NOMO-1 treated with DMSO at 0.1 percent for 48 hours (cell line): ENCODE data around the gene COL12A1.
"Not testable (repeated sequence)": the region's sequence is repeated elsewhere in the genome, so short reads cannot be mapped to it uniquely, and the experiment has no call there.

Source experiments
- DNase-seq: peaks from one replicate; lab custom pipeline; 2025; ENCODE audit not compliant: unreplicated experiment; lab: John Stamatoyannopoulos, UW

Gene COL12A1

GRCh38 chr6:75213112-75213511, 7.3 kb upstream of the COL12A1 start:
- no peak for DNase-seq

GRCh38 chr6:75211920-75212590, 6.2 kb upstream of the COL12A1 start:
- DNase-seq, result no peak

- DNase-seq, result peak; percentile 65
These were observed 5.3 kb upstream of the COL12A1 start for GRCh38 chr6:75210885-75211739.

- no peak for DNase-seq
These were observed 3.4 kb upstream of the COL12A1 start for GRCh38 chr6:75209184-75209723.

GRCh38 chr6:75208298-75209183, 2.7 kb upstream of the COL12A1 start:
- peak; percentile 55 for DNase-seq

GRCh38 chr6:75206576-75207342, 906 bp upstream of the COL12A1 start:
- no peak for DNase-seq

GRCh38 chr6:75204959-75205775, 686 bp downstream of the COL12A1 start:
- DNase-seq, result peak; percentile 10

- DNase-seq, result peak; percentile 56
These were observed 1.5 kb downstream of the COL12A1 start for GRCh38 chr6:75204217-75204958.

- no peak for DNase-seq
These were observed 2.1 kb downstream of the COL12A1 start for GRCh38 chr6:75203721-75204120.

- no peak for DNase-seq
These were observed 3.1 kb downstream of the COL12A1 start for GRCh38 chr6:75202676-75203131.

- DNase-seq, result no peak
These were observed 3.8 kb downstream of the COL12A1 start for GRCh38 chr6:75201901-75202672.

GRCh38 chr6:75201021-75201420, 4.8 kb downstream of the COL12A1 start:
- DNase-seq, result no peak

- no peak for DNase-seq
These were observed 6.0 kb downstream of the COL12A1 start for GRCh38 chr6:75199889-75200288.

GRCh38 chr6:75196081-75196687, 9.7 kb downstream of the COL12A1 start:
- DNase-seq, result no peak

- DNase-seq, result no peak
These were observed 17.5 kb downstream of the COL12A1 start for GRCh38 chr6:75188221-75188925.

- DNase-seq, result not testable (repeated sequence)
These were observed 19.3 kb downstream of the COL12A1 start for GRCh38 chr6:75186581-75186980.

GRCh38 chr6:75183099-75183541, 22.7 kb downstream of the COL12A1 start:
- DNase-seq, result no peak
